NCI-H2107 (cell line): ENCODE results near the gene DUSP12.
"Not testable (repeated sequence)": the region's sequence is repeated elsewhere in the genome, so short reads cannot be mapped to it uniquely, and the experiment has no call there.

Experiments used
- DNase-seq: peaks from one replicate; lab custom pipeline; 2025; lab: John Stamatoyannopoulos, UW

The DUSP12 gene, protein sequence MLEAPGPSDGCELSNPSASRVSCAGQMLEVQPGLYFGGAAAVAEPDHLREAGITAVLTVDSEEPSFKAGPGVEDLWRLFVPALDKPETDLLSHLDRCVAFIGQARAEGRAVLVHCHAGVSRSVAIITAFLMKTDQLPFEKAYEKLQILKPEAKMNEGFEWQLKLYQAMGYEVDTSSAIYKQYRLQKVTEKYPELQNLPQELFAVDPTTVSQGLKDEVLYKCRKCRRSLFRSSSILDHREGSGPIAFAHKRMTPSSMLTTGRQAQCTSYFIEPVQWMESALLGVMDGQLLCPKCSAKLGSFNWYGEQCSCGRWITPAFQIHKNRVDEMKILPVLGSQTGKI

DNA sequence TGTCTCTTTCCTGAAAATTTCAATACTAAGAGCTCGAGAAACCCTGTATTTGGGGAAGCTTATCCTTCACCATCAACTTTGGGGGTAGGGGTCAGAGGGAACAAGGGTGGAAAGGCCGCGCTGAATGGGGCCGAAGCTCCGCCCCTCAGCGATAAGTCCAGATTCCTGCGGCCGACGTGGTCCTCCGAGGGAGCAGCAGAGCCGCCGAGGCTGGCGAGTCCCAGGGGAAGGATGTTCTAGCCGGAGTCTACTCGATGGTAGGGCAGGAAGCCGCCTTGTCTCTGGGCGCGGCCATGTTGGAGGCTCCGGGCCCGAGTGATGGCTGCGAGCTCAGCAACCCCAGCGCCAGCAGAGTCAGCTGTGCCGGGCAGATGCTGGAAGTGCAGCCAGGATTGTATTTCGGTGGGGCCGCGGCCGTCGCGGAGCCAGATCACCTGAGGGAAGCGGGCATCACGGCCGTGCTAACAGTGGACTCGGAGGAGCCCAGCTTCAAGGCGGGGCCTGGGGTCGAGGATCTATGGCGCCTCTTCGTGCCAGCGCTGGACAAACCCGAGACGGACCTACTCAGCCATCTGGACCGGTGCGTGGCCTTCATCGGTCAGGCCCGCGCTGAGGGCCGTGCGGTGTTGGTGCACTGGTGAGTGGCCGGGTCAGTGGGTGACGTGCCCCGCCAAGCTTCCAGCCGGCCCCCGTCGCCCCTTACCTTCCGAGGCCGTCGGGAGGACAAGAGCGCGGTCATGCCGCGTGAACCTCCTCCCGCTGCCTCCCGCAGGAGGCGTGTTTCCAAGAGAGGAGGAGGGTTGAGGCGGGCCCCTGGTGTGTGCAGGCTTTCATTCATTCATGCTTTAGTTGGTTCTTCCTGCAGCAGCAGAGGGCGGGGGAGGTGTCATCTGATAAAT lies at the start of gene DUSP12:
Gene DUSP12 (plus strand): TSS at position 278 of the 899 bp plus-strand sequence. CDS start 16 bp downstream, at position 294.
- DNase-seq, result peak; percentile 95

DNA sequence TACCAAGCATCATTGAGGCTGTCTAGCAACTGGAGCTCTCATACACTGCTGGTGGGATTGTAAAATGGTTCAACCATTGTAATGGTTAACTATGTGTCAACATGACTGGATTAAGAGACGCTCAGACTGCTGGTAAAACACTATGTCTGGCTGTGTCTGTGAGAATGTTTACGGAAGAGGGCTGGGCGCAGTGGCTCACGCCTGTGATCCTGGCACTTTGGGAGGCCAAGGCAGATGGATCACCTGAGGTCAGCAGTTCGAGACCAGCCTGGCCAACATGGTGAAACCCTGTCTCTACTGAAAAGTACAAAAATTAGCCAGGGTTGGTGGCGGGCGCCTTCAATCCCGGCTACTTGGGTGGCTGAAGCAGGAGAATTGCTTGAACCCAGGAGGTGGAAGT lies 47.3 kb upstream of the DUSP12 start:
- no peak for DNase-seq

DNA sequence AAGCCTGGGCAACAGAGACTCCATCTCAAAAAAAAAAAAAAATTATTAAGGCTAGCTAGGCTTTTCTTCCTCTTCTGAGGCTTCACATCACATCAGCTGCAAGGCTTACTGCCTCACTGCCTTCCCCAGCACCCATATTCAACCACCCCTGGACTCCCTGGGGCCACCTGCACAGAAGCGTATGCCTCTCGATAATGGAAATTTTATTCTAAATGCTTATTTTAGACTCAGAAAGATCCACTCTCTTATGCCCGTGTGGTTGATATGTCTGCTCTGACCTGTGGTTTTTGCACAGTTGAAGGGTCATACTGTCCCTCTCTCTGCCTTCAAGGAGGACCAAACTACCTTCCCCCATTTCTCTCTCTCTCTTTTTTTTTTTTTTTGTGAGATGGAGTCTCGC lies 44.0 kb upstream of the DUSP12 start:
- no peak for DNase-seq

DNA sequence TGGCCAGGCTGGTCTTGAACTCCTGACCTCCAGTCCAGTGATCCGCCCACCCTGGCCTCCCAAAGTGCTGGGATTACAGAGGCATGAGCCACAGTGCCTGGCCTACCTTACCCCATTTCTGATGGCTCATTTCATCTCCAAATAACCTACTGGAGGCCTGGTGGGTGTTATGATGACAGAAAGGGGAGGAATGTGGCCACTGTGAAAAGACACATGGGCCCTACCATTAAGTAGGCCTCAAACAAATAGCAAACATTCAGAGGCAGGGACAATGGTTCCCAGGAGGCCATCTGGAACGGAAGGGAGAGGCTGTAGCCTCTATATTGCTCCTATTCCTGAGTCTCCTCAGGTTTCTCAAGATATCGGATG lies 43.5 kb upstream of the DUSP12 start:
- no peak for DNase-seq

DNA sequence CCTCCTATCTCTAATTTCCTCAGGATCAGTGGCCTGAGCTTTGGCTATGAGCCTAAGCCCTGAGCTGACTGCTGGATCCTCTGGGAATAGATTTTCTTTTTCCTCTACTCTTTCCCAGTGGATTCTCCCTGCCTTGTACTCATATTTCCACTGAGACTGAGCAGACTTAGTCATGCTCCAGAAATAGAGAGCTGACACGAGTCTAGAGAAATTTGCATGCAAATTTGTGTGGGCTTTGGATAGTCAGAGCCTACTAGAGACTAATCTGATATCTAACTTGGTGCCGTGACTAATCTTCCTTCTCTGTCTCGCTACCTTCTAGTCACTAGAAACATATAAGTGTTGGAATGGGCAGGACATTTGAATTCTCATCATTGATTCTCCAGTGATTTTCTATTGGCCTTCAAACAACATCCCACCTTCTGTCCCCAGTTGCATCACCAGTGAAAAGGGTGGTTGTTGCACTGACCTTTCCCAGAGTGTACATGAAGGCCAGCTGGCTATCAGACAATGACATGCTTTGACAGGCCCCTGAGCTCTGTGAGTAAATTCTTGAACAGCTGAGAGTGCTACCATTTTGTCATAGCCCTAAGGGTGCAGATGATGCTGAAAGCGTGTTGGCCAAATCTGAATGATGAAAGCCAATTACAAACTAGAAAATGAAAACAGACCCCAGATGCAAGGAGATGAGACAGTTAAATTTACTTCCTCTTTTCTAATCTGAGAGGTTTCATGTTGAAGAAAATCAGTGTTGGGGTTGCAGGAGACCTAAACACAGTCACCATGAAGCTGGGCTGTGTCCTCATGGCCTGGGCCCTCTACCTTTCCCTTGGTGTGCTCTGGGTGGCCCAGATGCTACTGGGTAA lies 42.9 kb upstream of the DUSP12 start, which contains the start of gene FCRLA:
Gene FCRLA (plus strand): TSS at position 748 of the 866 bp plus-strand sequence. CDS start 36 bp downstream, at position 784.
- DNase-seq, result no peak

DNA sequence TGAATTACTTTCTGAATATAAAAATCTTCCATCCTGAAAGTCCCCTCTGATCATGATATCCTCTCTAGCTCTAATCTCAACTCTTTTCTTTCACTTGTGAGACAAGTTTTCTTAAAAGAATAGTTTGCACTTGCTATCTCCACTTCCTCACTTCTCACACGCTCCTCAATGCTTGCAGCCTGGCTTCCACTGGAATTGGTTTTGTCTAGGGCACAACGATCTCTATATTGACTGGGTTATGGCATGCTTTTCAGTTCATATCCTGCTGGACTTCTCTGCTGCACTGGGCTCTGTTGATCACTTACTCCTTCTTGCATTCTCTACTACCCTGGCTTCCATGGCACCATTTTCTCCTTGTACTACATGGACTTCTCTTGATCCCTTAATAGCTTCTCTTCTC lies 42.1 kb upstream of the DUSP12 start:
- no peak for DNase-seq

DNA sequence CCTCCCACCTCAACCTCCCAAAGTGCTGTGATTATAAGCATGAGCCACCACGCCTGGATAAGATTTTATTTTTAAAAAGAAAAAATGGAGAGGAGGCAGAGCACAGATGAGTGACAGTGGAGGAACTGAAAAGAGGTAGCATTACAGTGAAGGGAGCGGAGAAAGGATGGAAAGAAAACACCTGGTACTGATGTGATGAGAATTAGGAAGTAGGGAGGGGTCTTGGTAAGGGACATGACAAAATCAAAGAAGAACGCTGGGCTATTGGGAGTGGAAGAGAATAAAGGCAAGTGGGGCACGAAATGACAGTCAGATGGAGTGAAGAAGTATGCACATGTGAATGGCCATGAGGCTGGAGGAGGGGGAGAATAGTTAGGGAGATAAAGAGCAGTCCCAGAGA lies 40.2 kb upstream of the DUSP12 start:
- DNase-seq, result no peak

DNA sequence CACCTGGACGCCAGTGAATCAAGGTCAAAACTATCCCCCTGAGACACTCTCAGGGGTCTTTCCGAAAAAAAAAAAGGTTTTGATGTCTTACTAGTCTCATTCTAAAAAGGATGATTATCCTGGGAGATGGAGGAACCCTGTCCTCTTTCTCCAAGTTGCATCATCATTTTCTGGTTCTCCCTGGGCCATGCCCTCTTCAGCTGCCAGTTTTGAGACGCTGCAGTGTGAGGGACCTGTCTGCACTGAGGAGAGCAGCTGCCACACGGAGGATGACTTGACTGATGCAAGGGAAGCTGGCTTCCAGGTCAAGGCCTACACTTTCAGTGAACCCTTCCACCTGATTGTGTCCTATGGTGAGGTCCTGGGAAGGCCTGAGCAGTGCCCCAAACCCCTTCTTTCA lies 39.0 kb upstream of the DUSP12 start:
- DNase-seq, result peak; percentile 27

DNA sequence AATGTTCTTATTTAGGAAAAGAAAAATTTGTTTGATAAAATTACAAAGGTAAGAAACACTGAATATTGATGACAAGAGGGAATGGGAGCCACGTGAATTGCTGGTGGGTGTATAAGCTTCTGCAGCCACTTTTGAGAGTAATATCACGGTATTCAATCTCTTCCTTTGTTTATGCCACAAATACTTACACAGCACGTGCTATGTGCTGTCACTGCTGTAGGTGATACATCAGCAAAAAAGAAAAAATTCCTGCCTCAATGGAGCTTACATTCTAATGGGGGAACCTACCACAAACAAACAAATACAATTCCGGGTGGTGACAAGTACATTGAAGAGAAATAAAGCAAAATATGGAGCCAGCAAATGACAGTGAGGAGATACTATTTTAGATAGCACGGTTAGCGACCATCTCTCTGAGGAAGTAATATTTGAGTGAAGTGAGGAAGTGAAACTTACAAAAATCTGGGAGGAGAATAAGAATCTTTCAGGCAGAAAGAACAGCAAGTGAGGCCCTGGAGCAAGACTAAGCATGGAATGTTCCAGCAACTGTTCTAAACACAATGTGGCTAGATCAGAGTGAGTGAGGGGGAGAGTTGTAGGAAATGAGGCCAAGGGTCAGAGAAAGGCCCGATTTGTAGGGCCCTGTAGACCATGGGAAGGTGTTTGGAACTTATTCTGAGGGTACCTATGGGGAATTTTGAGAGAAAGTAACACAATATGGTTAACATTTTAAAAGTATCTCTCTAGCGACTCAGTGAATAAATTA lies 30.8 kb upstream of the DUSP12 start:
- no peak for DNase-seq

DNA sequence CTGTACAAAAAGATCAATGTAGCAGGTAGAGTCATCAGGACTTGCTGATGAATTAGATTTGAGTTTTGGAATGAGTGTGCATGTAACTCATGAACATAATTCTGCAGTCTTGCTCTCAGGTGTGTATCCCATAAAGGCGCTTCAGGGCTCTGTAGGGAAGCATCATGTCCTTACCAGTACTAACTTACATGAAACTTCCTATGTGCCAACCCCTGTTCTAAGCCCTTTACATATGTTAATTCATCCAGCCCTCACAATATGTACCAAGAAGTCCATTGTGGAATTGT lies 30.3 kb upstream of the DUSP12 start:
- no peak for DNase-seq

DNA sequence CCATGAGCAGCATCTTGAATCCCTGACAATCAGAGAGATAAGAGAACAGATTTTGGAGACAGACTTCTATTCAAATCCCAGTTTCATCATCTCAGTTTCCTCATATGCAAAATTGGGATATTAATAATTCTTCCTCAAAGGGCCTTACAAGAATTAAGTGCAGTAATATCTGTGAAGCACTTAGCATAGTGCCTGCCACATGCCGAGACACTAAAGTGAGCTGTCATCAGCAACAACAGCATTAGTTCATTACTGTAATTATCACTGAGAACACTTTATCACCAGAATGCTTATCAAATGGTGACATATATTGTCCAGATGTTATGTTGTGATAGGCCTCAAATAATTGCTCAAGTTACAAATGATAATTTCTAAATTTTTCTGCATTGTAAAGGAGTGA lies 29.2 kb upstream of the DUSP12 start:
- DNase-seq, result no peak

DNA sequence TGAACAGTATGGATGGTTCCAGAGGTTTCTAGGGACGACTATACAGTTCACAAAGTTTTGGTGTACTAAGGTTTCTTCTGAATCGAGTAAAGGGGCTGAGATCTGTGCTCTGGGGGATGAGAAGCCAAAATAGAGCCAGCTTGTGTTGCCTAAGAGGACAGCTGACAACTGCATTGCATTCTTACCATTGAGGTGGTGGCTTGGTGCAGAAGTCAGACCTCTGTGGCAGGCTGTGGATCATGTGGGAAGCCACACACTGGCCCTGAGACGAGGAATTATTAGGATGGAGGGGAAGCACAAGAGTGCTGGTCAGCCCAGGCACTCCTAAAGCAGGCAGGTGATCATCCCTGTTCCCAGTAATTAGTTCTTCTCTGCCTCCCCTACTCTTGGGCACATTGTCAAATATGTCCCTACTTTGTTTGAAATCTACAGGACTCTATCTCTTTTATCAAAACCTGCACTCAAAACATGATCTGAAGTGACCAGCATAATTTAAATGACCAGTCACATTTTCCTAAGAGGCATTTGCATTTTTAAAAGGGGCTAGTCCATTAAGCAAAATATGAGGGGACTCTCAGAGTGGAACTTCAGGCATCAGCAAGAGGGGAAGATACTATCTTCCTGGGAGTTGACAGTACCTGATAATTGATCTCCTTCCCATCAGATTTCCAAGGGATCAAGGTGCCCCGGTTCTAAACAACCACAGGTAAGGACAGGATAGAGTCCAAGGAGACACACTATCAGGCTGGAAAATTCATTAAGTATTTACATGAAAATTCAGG lies 28.4 kb upstream of the DUSP12 start, which contains the start of gene FCRLB:
Gene FCRLB (plus strand): TSS at position 589 of the 782 bp plus-strand sequence. CDS start 1,129 bp downstream, outside the sequence.
- no peak for DNase-seq

DNA sequence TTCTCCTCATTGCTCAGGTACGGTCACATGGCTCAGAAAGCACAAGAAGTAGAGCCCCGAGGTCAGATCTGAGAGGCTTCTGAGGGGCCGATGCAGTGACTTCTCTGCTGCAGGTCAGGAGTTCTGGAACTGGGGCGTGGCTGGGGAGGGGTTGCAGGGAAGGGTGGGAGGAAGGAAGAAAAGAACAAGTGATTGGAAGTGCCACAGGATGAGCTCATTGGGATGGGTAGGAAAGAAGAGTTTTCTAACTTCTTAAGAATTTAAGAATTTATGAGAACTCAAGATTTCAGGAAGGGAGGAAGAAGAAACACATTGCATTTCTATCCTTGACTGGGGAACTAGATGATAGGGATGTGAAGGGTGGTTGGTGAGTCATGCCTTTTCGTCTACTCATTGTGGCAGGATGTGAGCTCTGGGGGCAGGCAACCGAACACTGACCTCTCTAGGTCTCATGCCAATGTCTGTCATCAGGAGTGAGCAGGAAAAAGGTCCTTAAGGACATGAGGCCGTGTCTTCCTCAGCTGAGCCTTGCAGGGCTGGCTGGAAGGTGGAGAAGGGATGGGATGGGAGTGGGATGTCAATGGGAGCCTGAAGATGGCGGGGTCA lies 27.7 kb upstream of the DUSP12 start:
- DNase-seq, result no peak

DNA sequence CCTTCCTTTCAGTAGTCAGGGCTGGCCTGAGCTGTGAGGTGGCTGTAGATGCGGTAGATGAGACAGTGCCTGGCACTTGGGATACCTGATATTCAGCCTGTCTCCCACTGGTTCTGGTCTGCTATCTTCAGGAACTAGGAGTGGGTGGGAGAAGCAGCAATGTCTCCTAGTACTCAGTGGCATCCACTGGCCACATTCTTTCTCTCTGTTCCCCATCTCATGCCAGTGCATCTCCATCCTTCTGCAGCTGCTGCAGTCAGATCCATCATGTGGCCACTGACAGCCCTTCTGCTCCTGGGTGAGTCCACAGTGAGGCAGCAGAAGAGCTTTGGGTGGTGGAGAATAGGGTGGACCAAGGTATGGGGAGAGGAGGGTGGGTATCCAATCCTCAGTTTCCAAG lies 27.2 kb upstream of the DUSP12 start:
- DNase-seq, result no peak

DNA sequence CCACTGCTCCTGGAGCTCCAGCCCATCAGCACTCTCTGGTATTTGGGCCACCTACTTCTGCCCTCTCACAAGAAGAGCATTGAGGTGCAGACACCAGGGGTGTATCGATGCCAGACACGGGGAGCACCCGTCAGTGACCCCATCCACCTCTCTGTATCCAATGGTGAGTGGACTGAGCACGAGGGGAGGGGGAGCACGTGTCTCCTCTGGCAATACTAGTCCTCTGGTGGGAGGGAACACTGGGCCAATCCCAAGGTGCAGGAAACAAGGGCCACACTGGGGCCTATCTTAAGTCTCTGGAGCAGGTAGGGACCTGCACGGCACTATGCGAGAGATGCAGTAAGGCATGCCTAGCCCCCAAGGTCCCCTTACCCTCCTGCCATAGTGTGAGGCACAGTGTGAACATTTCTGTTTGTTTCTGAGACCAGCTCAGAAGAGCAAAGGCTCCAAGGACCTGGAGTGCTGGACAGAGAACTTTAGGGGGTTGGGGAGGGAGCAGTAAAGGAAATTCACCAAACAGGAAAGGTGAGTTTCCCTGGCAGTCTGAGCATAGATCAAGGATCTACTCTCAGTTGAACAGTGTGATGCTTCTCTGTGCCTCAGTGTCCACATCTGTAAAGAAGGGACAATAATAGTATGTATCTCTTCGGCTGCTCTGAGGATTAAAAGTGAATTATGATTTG lies 26.0 kb upstream of the DUSP12 start:
- DNase-seq, result no peak

DNA sequence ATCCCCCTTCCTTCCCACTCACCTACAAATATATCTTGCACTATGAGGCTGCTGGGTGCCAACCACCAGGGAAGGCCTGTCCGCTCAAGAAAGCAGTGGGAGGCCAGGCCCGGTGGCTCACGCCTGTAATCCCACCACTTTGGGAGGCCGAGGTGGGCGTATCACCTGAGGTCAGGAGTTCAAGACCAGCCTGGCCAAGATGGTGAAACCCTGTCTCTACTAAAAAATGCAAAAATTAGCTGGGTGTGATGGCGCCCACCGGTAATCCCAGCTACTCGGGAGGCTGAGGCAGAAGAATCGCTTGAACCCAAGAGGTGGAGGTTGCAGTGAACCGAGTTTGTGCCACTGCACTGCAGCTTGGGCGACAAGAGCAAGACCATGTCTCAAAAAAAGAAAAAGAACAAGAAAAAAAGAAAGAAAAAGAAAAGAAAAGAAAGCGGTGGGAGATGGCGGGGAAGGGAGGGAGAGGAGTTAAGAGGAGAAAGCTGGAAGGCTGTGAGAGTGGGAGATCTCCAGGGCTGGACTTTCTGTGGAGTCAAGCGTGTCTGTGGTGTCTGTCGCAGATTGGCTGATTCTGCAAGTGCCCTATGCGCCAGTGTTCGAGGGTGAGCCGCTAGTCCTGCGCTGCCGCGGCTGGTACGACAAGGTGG lies 24.2 kb upstream of the DUSP12 start:
- DNase-seq, result not testable (repeated sequence)

DNA sequence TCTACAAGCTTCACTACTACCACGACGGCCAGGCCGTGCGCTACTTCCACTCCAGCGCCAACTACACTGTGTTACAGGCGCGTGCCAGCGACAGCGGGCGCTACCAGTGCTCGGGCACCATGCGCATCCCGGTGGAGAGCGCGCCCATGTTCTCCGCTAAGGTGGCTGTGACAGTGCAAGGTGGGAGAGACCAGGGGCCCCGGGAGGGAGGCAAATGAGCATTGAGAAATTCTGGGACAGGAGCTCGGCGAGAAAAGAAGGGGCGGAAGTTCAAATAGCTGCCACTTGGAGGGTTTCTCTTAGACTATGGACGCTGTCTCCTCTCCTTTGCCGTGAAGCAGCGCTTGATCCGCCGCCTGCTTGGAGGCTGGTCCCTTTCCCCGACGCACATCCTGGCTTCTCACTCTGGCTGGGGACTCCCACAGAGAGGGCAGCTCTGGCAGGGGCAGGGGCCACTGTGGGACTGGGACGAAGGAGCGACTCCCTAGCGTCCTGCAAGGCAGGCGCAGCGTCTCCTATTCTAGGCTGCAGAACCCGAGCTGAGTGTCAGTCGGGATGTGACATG lies 23.6 kb upstream of the DUSP12 start:
- DNase-seq, result no peak

DNA sequence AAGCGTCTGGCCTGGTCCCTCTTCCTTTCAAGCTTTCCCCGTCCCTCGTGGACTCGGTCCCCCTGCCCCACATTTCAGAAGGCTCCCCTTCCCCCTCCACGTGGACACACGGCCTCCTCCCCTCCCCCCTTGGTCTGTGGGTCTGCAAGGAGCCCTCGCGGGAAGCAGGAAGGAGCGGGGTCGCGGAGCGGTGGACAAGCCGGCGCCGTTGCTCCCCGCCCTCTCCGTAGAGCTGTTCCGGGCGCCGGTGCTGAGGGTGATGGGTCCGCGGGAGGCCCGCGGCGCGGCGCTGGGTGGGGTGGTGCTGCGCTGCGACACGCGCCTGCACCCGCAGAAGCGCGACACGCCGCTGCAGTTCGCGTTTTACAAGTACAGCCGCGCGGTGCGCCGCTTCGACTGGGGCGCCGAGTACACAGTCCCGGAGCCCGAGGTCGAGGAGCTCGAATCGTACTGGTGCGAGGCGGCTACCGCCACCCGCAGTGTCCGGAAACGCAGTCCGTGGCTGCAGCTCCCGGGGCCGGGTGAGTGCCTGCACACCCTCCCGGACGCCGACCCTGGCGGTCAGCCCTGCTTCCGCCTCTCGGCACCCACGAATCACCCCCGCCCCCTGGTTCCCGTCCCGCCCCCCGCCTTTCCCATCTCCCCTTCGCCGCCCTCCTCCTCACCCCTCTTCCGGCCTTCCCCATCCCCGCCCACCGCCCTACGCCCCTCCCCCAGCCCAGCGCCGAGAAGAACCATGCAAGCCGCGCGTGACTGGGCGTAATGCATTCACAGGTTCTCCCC lies 22.9 kb upstream of the DUSP12 start:
- no peak for DNase-seq
